WTC11 (cell line): ENCODE results near the gene MTMR10. TPM values are rescaled to one million over a fixed set of nuclear protein-coding genes. Genes with fewer than 3 reads are reported as not detected.

Experiments
- ATAC-seq: fragments of 200-7000 bp; cut with Tn5 transposase; 2 replicates; pipeline ENCODE4 v1.10.0; 2021; ENCODE audit warnings: mild to moderate bottlenecking, moderate library complexity
- CTCF ChIA-PET: fragments of 300-600 bp; sonication (Branson Sonifier 250); formaldehyde crosslinking; loops from one replicate; lab custom pipeline; 2021; ENCODE audit warnings: antibody characterized with exemption; lab: Charles Lee
- POLR2A ChIA-PET: fragments of 350-600 bp; sonication (Branson Sonifier 250); formaldehyde crosslinking; loops from one replicate; lab custom pipeline; 2021; ENCODE audit warnings: antibody characterized with exemption; lab: Charles Lee
- DNase-seq: peaks from one replicate; pipeline ENCODE4 v3.0.0; 2021; ENCODE audit warnings: low spot score
- H3K27ac Mint-ChIP-seq: 2 replicates; pipeline ENCODE4 v1.8.0; 2021; ENCODE audit warnings: mixed read lengths
- H3K27me3 Mint-ChIP-seq: 2 replicates; pipeline ENCODE4 v1.8.0; 2021; ENCODE audit warnings: low read depth, mild to moderate bottlenecking, moderate library complexity, mixed read lengths
- H3K36me3 Mint-ChIP-seq: 2 replicates; pipeline ENCODE4 v1.8.0; 2021; ENCODE audit warnings: mixed read lengths
- H3K4me1 Mint-ChIP-seq: 2 replicates; pipeline ENCODE4 v1.8.0; 2022; ENCODE audit warnings: mixed read lengths
- H3K4me3 Mint-ChIP-seq: 2 replicates; pipeline ENCODE4 v1.8.0; 2021; ENCODE audit warnings: mild to moderate bottlenecking, moderate library complexity, mixed read lengths
- H3K9me3 Mint-ChIP-seq: 2 replicates; pipeline ENCODE4 v1.8.0; 2021; ENCODE audit warnings: mixed read lengths
- CDX4 ChIP-seq: fragments of 250-450 bp; sonication (Bioruptor Pico); IDR thresholded peaks from 2 replicates; pipeline ENCODE4 v1.9.0; 2021; ENCODE audit warnings: moderate library complexity, mild to moderate bottlenecking, inconsistent platforms, borderline replicate concordance
- CREB1 ChIP-seq: sonication (generic); formaldehyde crosslinking; IDR thresholded peaks from 2 replicates; pipeline ENCODE4 v1.8.0; 2023; ENCODE audit warnings: mild to moderate bottlenecking, missing genetic modification reagents
- E2F1 ChIP-seq: sonication (generic); formaldehyde crosslinking; IDR thresholded peaks from 2 replicates; pipeline ENCODE4 v1.8.0; 2022; ENCODE audit warnings: mild to moderate bottlenecking, missing genetic modification reagents
- MYBL2 ChIP-seq: sonication (generic); formaldehyde crosslinking; IDR thresholded peaks from 2 replicates; pipeline ENCODE4 v1.8.1; 2023; ENCODE audit warnings: mild to moderate bottlenecking, moderate library complexity, missing genetic modification reagents
- NFATC4 ChIP-seq: fragments of 250-450 bp; sonication (Bioruptor Pico); IDR thresholded peaks from 2 replicates; pipeline ENCODE4 v1.9.0; 2021; ENCODE audit warnings: mild to moderate bottlenecking
- SMAD4 ChIP-seq: sonication (generic); formaldehyde crosslinking; IDR thresholded peaks from 2 replicates; pipeline ENCODE4 v1.8.0; 2022; ENCODE audit warnings: mild to moderate bottlenecking, missing genetic modification reagents
- TCF7 ChIP-seq: sonication (generic); formaldehyde crosslinking; IDR thresholded peaks from 2 replicates; pipeline ENCODE4 v1.8.0; 2022; ENCODE audit warnings: mild to moderate bottlenecking, low read depth, missing genetic modification reagents, moderate library complexity
- ZNF396 ChIP-seq: fragments of 250-450 bp; sonication (Bioruptor Pico); IDR thresholded peaks from 2 replicates; pipeline ENCODE4 v1.8.0; 2021; ENCODE audit warnings: mild to moderate bottlenecking, moderate library complexity, borderline replicate concordance
- total RNA-seq: library from RNA; stranded (reverse); gene quantifications from 3 replicates; pipeline ENCODE4 v1.2.3, GENCODE V29; 2021
- TF ChIP-seq, protein P1 (sequence below): sonication (generic); formaldehyde crosslinking; IDR thresholded peaks from 2 replicates; pipeline ENCODE4 v1.8.1; 2023; ENCODE audit warnings: mild to moderate bottlenecking, missing genetic modification reagents, moderate library complexity
- TF ChIP-seq, protein P2 (sequence below): sonication (generic); formaldehyde crosslinking; IDR thresholded peaks from 2 replicates; pipeline ENCODE4 v1.8.0; 2022; ENCODE audit warnings: mild to moderate bottlenecking, missing genetic modification reagents
- TF ChIP-seq, protein P3 (sequence below): sonication (generic); formaldehyde crosslinking; IDR thresholded peaks from 2 replicates; pipeline ENCODE4 v1.8.0; 2023; ENCODE audit warnings: missing genetic modification reagents, mild to moderate bottlenecking, borderline replicate concordance
- TF ChIP-seq, protein P4 (sequence below): sonication (generic); formaldehyde crosslinking; conservative IDR thresholded peaks from 2 replicates; pipeline ENCODE4 v1.8.1; 2023; ENCODE audit warnings: mild to moderate bottlenecking, low read depth, missing genetic modification reagents, moderate library complexity
- TF ChIP-seq, protein P5 (sequence below): sonication (generic); formaldehyde crosslinking; IDR thresholded peaks from 2 replicates; pipeline ENCODE4 v1.8.1; 2023; ENCODE audit warnings: mild to moderate bottlenecking, missing genetic modification reagents, moderate library complexity

MTMR10 gene
- total RNA-seq, 1 experiment from 2014 or later = 15.9 TPM

DNA sequence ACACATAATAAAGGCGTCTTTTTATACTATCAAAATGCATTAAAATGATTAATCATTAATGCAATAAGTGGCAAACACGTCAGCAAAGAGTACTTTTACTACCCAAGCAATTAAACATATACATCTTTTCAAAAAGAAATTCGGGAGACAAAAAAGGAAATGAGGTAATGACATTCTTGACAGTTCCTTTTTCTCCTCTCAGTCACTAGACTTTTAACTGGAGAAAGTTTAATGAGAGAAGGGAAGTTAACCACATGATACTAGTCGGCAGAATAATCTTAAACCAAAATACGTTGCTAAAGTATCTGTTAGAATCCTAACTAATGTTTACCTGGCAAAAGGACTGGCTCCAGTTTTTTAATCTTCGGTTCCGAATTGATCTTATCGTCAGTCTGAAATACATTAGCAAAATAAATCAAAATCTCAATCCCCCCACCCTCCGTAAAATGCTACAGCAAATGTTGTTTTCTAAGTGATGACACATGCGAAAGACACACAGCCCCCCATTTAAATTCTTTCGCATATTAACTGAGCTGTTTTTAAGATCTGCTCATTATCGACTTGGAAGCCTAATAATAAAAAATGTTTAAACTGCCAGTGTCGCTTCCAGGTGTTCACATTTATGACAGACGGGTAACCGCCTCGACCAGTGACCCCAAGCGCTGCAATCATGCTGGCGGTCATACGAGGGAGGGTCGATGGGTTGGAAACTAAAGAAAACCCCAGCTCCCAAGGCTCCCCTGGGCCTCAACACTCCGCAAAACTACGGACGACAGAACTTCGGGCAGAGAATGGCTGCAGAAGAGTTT lies 778 bp downstream of the MTMR10 start:
- H3K27me3 Mint-ChIP-seq = no peaks in the 10 kb centered on the region
- peaks cover 6% of the 10 kb centered on the region for H3K9me3 Mint-ChIP-seq
- ATAC-seq (peak; percentile 4; the same call in 1 of the 2 replicates), DNase-seq (no peak)
- TF ChIP-seq, protein P1, sequence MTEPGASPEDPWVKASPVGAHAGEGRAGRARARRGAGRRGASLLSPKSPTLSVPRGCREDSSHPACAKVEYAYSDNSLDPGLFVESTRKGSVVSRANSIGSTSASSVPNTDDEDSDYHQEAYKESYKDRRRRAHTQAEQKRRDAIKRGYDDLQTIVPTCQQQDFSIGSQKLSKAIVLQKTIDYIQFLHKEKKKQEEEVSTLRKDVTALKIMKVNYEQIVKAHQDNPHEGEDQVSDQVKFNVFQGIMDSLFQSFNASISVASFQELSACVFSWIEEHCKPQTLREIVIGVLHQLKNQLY (CRISPR knock-in tag) = no peak
- TF ChIP-seq E2F1 (CRISPR knock-in tag) (no peak), CDX4 (CRISPR knock-in tag) (no peak), CREB1 (CRISPR knock-in tag) (no peak), NFATC4 (CRISPR knock-in tag) (no peak), SMAD4 (no peak), MYBL2 (CRISPR knock-in tag) (no peak), TCF7 (CRISPR knock-in tag) (no peak), ZNF396 (CRISPR knock-in tag) (no peak)
- TF ChIP-seq, protein P2, sequence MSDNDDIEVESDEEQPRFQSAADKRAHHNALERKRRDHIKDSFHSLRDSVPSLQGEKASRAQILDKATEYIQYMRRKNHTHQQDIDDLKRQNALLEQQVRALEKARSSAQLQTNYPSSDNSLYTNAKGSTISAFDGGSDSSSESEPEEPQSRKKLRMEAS (CRISPR knock-in tag) = no peak
- TF ChIP-seq, protein P3, sequence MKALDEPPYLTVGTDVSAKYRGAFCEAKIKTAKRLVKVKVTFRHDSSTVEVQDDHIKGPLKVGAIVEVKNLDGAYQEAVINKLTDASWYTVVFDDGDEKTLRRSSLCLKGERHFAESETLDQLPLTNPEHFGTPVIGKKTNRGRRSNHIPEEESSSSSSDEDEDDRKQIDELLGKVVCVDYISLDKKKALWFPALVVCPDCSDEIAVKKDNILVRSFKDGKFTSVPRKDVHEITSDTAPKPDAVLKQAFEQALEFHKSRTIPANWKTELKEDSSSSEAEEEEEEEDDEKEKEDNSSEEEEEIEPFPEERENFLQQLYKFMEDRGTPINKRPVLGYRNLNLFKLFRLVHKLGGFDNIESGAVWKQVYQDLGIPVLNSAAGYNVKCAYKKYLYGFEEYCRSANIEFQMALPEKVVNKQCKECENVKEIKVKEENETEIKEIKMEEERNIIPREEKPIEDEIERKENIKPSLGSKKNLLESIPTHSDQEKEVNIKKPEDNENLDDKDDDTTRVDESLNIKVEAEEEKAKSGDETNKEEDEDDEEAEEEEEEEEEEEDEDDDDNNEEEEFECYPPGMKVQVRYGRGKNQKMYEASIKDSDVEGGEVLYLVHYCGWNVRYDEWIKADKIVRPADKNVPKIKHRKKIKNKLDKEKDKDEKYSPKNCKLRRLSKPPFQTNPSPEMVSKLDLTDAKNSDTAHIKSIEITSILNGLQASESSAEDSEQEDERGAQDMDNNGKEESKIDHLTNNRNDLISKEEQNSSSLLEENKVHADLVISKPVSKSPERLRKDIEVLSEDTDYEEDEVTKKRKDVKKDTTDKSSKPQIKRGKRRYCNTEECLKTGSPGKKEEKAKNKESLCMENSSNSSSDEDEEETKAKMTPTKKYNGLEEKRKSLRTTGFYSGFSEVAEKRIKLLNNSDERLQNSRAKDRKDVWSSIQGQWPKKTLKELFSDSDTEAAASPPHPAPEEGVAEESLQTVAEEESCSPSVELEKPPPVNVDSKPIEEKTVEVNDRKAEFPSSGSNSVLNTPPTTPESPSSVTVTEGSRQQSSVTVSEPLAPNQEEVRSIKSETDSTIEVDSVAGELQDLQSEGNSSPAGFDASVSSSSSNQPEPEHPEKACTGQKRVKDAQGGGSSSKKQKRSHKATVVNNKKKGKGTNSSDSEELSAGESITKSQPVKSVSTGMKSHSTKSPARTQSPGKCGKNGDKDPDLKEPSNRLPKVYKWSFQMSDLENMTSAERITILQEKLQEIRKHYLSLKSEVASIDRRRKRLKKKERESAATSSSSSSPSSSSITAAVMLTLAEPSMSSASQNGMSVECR (CRISPR knock-in tag) = no peak
- TF ChIP-seq, protein P4, sequence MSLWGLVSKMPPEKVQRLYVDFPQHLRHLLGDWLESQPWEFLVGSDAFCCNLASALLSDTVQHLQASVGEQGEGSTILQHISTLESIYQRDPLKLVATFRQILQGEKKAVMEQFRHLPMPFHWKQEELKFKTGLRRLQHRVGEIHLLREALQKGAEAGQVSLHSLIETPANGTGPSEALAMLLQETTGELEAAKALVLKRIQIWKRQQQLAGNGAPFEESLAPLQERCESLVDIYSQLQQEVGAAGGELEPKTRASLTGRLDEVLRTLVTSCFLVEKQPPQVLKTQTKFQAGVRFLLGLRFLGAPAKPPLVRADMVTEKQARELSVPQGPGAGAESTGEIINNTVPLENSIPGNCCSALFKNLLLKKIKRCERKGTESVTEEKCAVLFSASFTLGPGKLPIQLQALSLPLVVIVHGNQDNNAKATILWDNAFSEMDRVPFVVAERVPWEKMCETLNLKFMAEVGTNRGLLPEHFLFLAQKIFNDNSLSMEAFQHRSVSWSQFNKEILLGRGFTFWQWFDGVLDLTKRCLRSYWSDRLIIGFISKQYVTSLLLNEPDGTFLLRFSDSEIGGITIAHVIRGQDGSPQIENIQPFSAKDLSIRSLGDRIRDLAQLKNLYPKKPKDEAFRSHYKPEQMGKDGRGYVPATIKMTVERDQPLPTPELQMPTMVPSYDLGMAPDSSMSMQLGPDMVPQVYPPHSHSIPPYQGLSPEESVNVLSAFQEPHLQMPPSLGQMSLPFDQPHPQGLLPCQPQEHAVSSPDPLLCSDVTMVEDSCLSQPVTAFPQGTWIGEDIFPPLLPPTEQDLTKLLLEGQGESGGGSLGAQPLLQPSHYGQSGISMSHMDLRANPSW (CRISPR knock-in tag) = no peak
- TF ChIP-seq, protein P5, sequence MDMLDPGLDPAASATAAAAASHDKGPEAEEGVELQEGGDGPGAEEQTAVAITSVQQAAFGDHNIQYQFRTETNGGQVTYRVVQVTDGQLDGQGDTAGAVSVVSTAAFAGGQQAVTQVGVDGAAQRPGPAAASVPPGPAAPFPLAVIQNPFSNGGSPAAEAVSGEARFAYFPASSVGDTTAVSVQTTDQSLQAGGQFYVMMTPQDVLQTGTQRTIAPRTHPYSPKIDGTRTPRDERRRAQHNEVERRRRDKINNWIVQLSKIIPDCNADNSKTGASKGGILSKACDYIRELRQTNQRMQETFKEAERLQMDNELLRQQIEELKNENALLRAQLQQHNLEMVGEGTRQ = no peak
- H3K4me1 Mint-ChIP-seq = peaks cover 24% of the 10 kb centered on the region
- POLR2A ChIA-PET = interaction anchor here (0.7 kb wide), 1 partner anchor 24 kb away, joined by 3 read pairs; no protein-coding TSS in a partner anchor
- H3K36me3 Mint-ChIP-seq = peaks cover 2% of the 10 kb centered on the region; the same call in 1 of the 2 replicates
- peak overlapping the region; percentile 94 for H3K27ac Mint-ChIP-seq
- H3K4me3 Mint-ChIP-seq = peak overlapping the region; percentile 92
- CTCF ChIA-PET = interaction anchor here (0.6 to 1.7 kb wide), 5 partner anchors 8 to 202 kb away, joined by 3 to 13 read pairs (median 4); no protein-coding TSS in a partner anchor
